HL-60/S4 treated with retinoic acid at 250 ng/mL for 4 days and 3 days (cell line): ENCODE results near the gene BCAR1.

Experiments
- in situ Hi-C: fragments of 300-500 bp; cut with MboI; formaldehyde crosslinking; loops from 2 replicates; pipeline ENCODE4 v1.7.0; 2022; ENCODE audit warnings: low sequenced_read_pairs

The BCAR1 gene

GRCh38 chr16:75226550-75227360 is 24.7 kb downstream of the BCAR1 start:
- in situ Hi-C loops = no loop called here

- in situ Hi-C loops = no loop called here
Measured at GRCh38 chr16:75225678-75226515, 25.5 kb downstream of the BCAR1 start.

- in situ Hi-C loops = no loop called here
Measured at GRCh38 chr16:75225092-75225491, 26.3 kb downstream of the BCAR1 start.

- in situ Hi-C loops = loop anchor here (25.0 kb wide), 1 partner anchor 163 kb away; no protein-coding TSS in a partner anchor
Measured at GRCh38 chr16:75224306-75225082, 26.9 kb downstream of the BCAR1 start.

GRCh38 chr16:75223129-75223528 is 28.3 kb downstream of the BCAR1 start:
- in situ Hi-C loops = loop anchor here (25.0 kb wide), 1 partner anchor 164 kb away; no protein-coding TSS in a partner anchor

- in situ Hi-C loops = loop anchor here (25.0 kb wide), 1 partner anchor 165 kb away; no protein-coding TSS in a partner anchor
Measured at GRCh38 chr16:75222271-75222783, 29.1 kb downstream of the BCAR1 start.

GRCh38 chr16:75219838-75220237 is 31.6 kb downstream of the BCAR1 start:
- in situ Hi-C loops = loop anchor here (25.0 kb wide), 1 partner anchor 167 kb away; no protein-coding TSS in a partner anchor

GRCh38 chr16:75219088-75219487 is 32.3 kb downstream of the BCAR1 start:
- in situ Hi-C loops = loop anchor here (25.0 kb wide), 1 partner anchor 168 kb away; no protein-coding TSS in a partner anchor

GRCh38 chr16:75218256-75219076 is 33.0 kb downstream of the BCAR1 start, which contains the start of gene CTRB1:
TSS of gene CTRB1 (plus strand) at chr16:75218988. CDS start at chr16:75219008, 20 bp downstream.
- in situ Hi-C loops = loop anchor here (25.0 kb wide), 1 partner anchor 169 kb away; no protein-coding TSS in a partner anchor

- in situ Hi-C loops = loop anchor here (25.0 kb wide), 1 partner anchor 170 kb away; no protein-coding TSS in a partner anchor
Measured at GRCh38 chr16:75217389-75217851, 34.0 kb downstream of the BCAR1 start.

GRCh38 chr16:75216576-75216975 is 34.8 kb downstream of the BCAR1 start:
- in situ Hi-C loops = loop anchor here (25.0 kb wide), 1 partner anchor 171 kb away; no protein-coding TSS in a partner anchor

- in situ Hi-C loops = loop anchor here (25.0 kb wide), 1 partner anchor 171 kb away; no protein-coding TSS in a partner anchor
Measured at GRCh38 chr16:75216127-75216526, 35.3 kb downstream of the BCAR1 start.

GRCh38 chr16:75211286-75211685 is 40.1 kb downstream of the BCAR1 start:
- in situ Hi-C loops = loop anchor here (25.0 kb wide), 1 partner anchor 176 kb away; no protein-coding TSS in a partner anchor

- in situ Hi-C loops = loop anchor here (25.0 kb wide), 1 partner anchor 177 kb away; no protein-coding TSS in a partner anchor
Measured at GRCh38 chr16:75209944-75210343, 41.5 kb downstream of the BCAR1 start.

- in situ Hi-C loops = loop anchor here (25.0 kb wide), 1 partner anchor 178 kb away; no protein-coding TSS in a partner anchor
Measured at GRCh38 chr16:75209514-75209913, 41.9 kb downstream of the BCAR1 start.

- in situ Hi-C loops = loop anchor here (25.0 kb wide), 1 partner anchor 178 kb away; no protein-coding TSS in a partner anchor
Measured at GRCh38 chr16:75208861-75209505, 42.4 kb downstream of the BCAR1 start.

- in situ Hi-C loops = loop anchor here (25.0 kb wide), 1 partner anchor 179 kb away; no protein-coding TSS in a partner anchor
Measured at GRCh38 chr16:75208242-75208825, 43.1 kb downstream of the BCAR1 start.

GRCh38 chr16:75207831-75208230 is 43.6 kb downstream of the BCAR1 start:
- in situ Hi-C loops = loop anchor here (25.0 kb wide), 1 partner anchor 179 kb away; no protein-coding TSS in a partner anchor
